Ovary (tissue), 3 donors: Measurements from ENCODE around the gene MAML2.

ENCODE experiments used
- EP300 ChIP-seq: sonication (generic); formaldehyde crosslinking; IDR thresholded peaks from one replicate; pipeline ENCODE4 v1.6.1; 2017; ENCODE audit warnings: antibody characterized with exemption
- POLR2A ChIP-seq: fragments of 450-650 bp; IDR thresholded peaks from one replicate; pipeline ENCODE4 v1.6.1; 2017; ENCODE audit warnings: antibody characterized with exemption, mild to moderate bottlenecking, moderate library complexity
- TF ChIP-seq, protein P1 (sequence below), 3 donors: fragments of 450-650 bp in 2 of 3; fragments of 200-600 bp in 1 of 3; IDR thresholded peaks; one replicate each; pipeline versions ENCODE4 v1.5.1 to v1.8.0; 2016 to 2022; ENCODE audit warnings: antibody characterized with exemption in 3 of 3, mild to moderate bottlenecking in 1 of 3
- donor health status: DM: no; HTN: no; CAD: no.

DNA sequence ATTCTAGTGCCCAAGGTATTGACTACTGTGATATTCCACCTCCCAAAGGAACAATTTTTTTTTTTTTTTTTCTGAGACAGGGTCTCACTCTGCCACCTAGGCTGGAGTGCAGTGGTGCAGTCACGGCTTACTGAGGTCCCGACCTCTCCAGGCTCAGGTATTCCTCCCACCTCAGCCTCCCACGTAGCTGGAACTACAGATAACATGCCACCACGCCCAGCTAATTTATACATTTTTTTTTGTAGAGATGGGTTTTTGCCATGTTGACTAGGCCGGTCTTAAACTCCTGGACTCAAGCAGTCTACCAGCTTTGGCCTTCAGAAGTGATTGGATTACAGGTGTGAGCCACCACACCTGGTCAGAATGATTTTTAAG, 33.4 kb downstream of the MAML2 start:
- TF ChIP-seq, protein P1, sequence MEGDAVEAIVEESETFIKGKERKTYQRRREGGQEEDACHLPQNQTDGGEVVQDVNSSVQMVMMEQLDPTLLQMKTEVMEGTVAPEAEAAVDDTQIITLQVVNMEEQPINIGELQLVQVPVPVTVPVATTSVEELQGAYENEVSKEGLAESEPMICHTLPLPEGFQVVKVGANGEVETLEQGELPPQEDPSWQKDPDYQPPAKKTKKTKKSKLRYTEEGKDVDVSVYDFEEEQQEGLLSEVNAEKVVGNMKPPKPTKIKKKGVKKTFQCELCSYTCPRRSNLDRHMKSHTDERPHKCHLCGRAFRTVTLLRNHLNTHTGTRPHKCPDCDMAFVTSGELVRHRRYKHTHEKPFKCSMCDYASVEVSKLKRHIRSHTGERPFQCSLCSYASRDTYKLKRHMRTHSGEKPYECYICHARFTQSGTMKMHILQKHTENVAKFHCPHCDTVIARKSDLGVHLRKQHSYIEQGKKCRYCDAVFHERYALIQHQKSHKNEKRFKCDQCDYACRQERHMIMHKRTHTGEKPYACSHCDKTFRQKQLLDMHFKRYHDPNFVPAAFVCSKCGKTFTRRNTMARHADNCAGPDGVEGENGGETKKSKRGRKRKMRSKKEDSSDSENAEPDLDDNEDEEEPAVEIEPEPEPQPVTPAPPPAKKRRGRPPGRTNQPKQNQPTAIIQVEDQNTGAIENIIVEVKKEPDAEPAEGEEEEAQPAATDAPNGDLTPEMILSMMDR (IDR thresholded peaks at IDR 0.05), result no peak
- TF ChIP-seq EP300, result no peak
- TF ChIP-seq POLR2A, result no peak
